ENCODE results near the gene RBM26.
"Not testable (repeated sequence)": the region's sequence is repeated elsewhere in the genome, so short reads cannot be mapped to it uniquely, and the experiment has no call there.

The RBM26 gene

DNA sequence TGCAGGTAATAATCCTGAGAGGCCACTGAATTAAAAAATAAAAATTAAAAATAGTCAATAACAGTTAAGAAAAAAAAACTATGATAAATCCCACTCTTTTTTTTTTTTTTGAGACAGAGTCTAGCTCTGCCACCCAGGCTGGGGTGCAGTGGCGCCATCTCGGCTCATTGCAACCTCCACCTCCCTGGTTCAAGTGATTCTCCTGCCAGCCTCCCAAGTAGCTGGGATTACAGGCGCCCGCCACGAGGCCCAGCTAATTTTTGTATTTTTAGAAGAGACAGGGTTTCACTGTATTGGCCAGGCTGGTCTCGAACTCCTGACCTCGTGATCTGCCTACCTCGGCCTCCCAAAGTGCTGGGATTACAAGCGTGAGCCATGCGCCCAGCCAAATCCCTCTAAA is 56.4 kb downstream of the RBM26 start:
- H3K4me3 ChIP-seq (ENCODE audit: low read depth in 1 of 2, low read length in 2 of 2); H3K9me3 ChIP-seq (ENCODE audit: control insufficient read depth in 1 of 2, low read length in 2 of 2); H3K27me3 ChIP-seq (ENCODE audit: control insufficient read depth in 1 of 2, insufficient read depth in 2 of 2, low read length in 2 of 2); H3K9ac ChIP-seq (ENCODE audit: low read depth in 1 of 2, low read length in 2 of 2); H3K27ac ChIP-seq (ENCODE audit: low read depth, low read length); H3K4me1 ChIP-seq (ENCODE audit: control insufficient read depth in 1 of 2, insufficient read depth in 2 of 2, low read length in 2 of 2): not testable (repeated sequence)
- peaks cover 11 to 39% of the 10 kb centered on the region in 2 donors for H3K36me3 ChIP-seq (ENCODE audit: control insufficient read depth in 1 of 2, insufficient read depth in 2 of 2, low read length in 2 of 2)

DNA sequence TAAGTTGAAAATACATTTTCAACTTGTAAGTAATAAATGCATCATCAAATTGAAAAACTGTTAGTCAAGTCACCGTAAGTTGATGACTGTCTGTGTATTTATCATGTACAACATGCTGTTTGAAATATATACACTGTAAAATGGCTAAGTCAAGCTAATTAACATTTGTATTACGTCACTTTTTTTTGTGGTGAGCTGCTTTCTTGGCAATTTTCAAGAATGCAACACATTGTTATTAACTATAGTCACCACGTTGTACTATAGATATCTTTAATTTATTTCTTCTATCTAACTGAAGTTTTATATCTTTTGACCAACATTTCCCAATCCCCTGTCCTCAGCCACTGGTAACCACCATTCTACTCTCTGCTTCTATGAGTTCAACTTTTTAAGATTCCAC is 57.0 kb downstream of the RBM26 start:
- no peak overlapping the region for H3K4me3 ChIP-seq (ENCODE audit: low read depth in 1 of 2, low read length in 2 of 2)
- H3K4me1 ChIP-seq (ENCODE audit: control insufficient read depth in 1 of 2, insufficient read depth in 2 of 2, low read length in 2 of 2), result no peaks in the 10 kb centered on the region
- peaks cover 9 to 36% of the 10 kb centered on the region in 2 donors for H3K36me3 ChIP-seq (ENCODE audit: control insufficient read depth in 1 of 2, insufficient read depth in 2 of 2, low read length in 2 of 2)
- H3K27ac ChIP-seq (ENCODE audit: low read depth, low read length), result no peak overlapping the region
- no peaks in the 10 kb centered on the region for H3K27me3 ChIP-seq (ENCODE audit: control insufficient read depth in 1 of 2, insufficient read depth in 2 of 2, low read length in 2 of 2)
- no peak overlapping the region for H3K9ac ChIP-seq (ENCODE audit: low read depth in 1 of 2, low read length in 2 of 2)
- H3K9me3 ChIP-seq (ENCODE audit: control insufficient read depth in 1 of 2, low read length in 2 of 2), result no peaks in the 10 kb centered on the region

DNA sequence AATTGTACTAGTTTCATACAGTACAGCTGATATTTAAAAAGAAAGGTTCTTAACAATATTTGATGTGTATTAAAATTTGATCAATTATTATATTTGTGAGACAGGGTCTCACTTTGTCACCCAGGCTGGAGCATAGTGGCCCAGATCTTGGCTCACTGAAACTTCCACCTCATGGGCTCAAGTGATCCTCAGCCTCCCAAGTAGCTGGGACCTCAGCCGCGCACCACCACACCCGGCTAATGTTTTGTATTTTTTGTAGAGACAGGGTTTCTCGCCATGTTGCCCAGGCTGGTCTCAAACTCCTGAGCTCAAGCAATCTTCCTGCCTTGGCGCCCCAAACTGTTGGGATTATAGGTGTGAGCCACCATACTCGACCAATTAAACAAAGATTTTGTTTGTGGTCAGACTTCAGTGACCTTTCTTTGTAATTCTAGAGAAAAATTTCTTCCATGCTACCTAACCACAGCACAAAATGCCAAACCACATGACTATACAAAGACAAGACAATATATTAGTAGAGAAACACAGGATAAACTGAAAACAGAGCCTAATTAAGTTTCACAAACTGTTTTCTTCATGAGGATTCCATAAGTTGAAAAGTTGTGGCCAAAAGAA is 59.6 kb downstream of the RBM26 start:
- H3K36me3 ChIP-seq (ENCODE audit: control insufficient read depth in 1 of 2, insufficient read depth in 2 of 2, low read length in 2 of 2), result peaks cover 10 to 34% of the 10 kb centered on the region in 2 donors
- H3K4me1 ChIP-seq (ENCODE audit: control insufficient read depth in 1 of 2, insufficient read depth in 2 of 2, low read length in 2 of 2), result no peaks in the 10 kb centered on the region
- no peak overlapping the region for H3K4me3 ChIP-seq (ENCODE audit: low read depth in 1 of 2, low read length in 2 of 2)
- H3K9ac ChIP-seq (ENCODE audit: low read depth in 1 of 2, low read length in 2 of 2), result no peak overlapping the region
- no peaks in the 10 kb centered on the region for H3K27me3 ChIP-seq (ENCODE audit: control insufficient read depth in 1 of 2, insufficient read depth in 2 of 2, low read length in 2 of 2)
- H3K9me3 ChIP-seq (ENCODE audit: control insufficient read depth in 1 of 2, low read length in 2 of 2), result no peaks in the 10 kb centered on the region
- H3K27ac ChIP-seq (ENCODE audit: low read depth, low read length), result no peak overlapping the region

DNA sequence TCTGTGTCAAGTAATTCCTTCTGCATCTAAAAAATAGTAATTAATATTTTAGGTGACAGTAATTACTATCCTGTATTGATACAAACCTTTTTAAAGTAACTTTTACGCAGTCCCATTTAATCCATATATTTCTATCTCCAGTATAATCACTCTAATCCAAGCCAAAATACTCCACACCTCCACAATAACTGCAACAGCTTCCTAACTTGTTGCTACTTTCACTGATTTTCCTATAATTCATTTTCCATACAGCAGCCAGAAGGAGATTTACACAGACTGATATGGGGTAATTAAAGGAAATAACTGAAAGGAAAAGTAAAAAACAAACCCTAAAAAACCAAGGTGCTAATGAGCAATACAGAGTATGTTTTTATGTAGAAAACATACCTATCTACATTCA is 64.9 kb downstream of the RBM26 start:
- no peak overlapping the region for H3K4me3 ChIP-seq (ENCODE audit: low read depth in 1 of 2, low read length in 2 of 2)
- no peak overlapping the region for H3K9ac ChIP-seq (ENCODE audit: low read depth in 1 of 2, low read length in 2 of 2)
- H3K27ac ChIP-seq (ENCODE audit: low read depth, low read length), result no peak overlapping the region
- no peaks in the 10 kb centered on the region for H3K9me3 ChIP-seq (ENCODE audit: control insufficient read depth in 1 of 2, low read length in 2 of 2)
- H3K27me3 ChIP-seq (ENCODE audit: control insufficient read depth in 1 of 2, insufficient read depth in 2 of 2, low read length in 2 of 2), result no peaks in the 10 kb centered on the region
- H3K4me1 ChIP-seq (ENCODE audit: control insufficient read depth in 1 of 2, insufficient read depth in 2 of 2, low read length in 2 of 2), result no peaks in the 10 kb centered on the region
- H3K36me3 ChIP-seq (ENCODE audit: control insufficient read depth in 1 of 2, insufficient read depth in 2 of 2, low read length in 2 of 2), result peaks cover 29 to 65% of the 10 kb centered on the region in 2 donors

DNA sequence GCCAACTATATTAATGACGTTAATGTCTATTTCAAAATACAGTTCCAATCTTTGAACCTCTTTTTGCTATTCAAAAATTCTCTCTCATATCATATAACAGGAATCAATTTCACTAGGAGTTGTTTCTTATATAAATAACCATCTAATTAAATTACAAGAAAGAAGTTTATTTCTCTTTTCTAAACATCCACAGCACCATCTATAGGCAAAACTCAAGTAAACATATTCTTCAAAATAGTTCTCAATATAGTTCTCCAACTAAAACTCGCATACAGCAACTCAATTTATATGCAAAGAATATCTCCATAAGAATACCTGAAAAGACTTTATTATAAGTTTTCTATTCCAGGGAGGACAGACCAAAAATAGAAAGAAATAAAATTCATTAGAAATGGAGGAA is 65.6 kb downstream of the RBM26 start:
- Histone ChIP-seq H3K27ac (ENCODE audit: low read depth, low read length) (no peak overlapping the region), H3K4me1 (ENCODE audit: control insufficient read depth in 1 of 2, insufficient read depth in 2 of 2, low read length in 2 of 2) (no peaks in the 10 kb centered on the region), H3K27me3 (ENCODE audit: control insufficient read depth in 1 of 2, insufficient read depth in 2 of 2, low read length in 2 of 2) (no peaks in the 10 kb centered on the region), H3K9me3 (ENCODE audit: control insufficient read depth in 1 of 2, low read length in 2 of 2) (no peaks in the 10 kb centered on the region), H3K36me3 (ENCODE audit: control insufficient read depth in 1 of 2, insufficient read depth in 2 of 2, low read length in 2 of 2) (peaks cover 32 to 70% of the 10 kb centered on the region in 2 donors), H3K9ac (ENCODE audit: low read depth in 1 of 2, low read length in 2 of 2) (no peak overlapping the region), H3K4me3 (ENCODE audit: low read depth in 1 of 2, low read length in 2 of 2) (no peak overlapping the region)

DNA sequence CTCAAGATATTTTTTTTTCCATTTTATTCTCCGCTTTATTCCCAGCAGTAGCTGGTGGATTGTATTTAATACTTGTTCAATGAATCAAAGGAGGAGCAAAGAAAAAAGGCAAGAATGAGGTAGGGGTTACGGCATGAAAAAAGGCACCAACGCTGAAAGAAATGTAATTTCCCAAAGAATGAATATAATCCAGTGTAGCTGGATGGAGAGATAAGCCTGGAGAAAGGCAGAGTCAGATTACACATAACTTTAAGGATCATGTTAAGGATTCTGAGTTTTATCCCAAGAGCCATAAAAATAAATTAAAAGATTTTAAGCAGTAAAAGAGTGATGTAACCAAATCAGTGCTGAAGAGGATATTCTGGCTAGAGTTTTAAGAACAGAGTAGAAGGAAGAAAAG is 67.7 kb downstream of the RBM26 start:
- Histone ChIP-seq H3K4me1 (ENCODE audit: control insufficient read depth in 1 of 2, insufficient read depth in 2 of 2, low read length in 2 of 2) (no peaks in the 10 kb centered on the region), H3K9me3 (ENCODE audit: control insufficient read depth in 1 of 2, low read length in 2 of 2) (no peaks in the 10 kb centered on the region), H3K27ac (ENCODE audit: low read depth, low read length) (no peak overlapping the region), H3K4me3 (ENCODE audit: low read depth in 1 of 2, low read length in 2 of 2) (no peak overlapping the region), H3K9ac (ENCODE audit: low read depth in 1 of 2, low read length in 2 of 2) (no peak overlapping the region), H3K27me3 (ENCODE audit: control insufficient read depth in 1 of 2, insufficient read depth in 2 of 2, low read length in 2 of 2) (no peaks in the 10 kb centered on the region), H3K36me3 (ENCODE audit: control insufficient read depth in 1 of 2, insufficient read depth in 2 of 2, low read length in 2 of 2) (peaks cover 40 to 73% of the 10 kb centered on the region in 2 donors)

DNA sequence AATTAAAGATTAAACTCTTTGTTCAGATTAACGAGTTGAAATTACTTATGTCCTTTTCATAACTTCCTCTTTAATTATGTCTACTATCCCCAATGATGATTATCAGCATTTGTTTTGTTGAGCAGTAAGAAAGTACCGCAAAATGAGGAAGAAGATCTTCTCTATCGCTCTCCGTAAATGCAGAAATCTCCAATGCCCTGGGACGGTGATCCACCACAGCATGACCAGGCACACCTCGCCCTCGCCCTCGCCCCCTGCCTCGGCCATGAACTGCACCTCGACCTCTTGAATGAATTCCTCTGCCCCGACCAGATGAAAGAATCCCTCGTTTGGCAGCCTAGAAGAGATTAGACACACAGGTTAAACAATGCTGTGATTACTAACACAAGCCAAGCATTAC is 69.1 kb downstream of the RBM26 start:
- H3K27ac ChIP-seq (ENCODE audit: low read depth, low read length), result no peak overlapping the region
- H3K36me3 ChIP-seq (ENCODE audit: control insufficient read depth in 1 of 2, insufficient read depth in 2 of 2, low read length in 2 of 2), result peaks cover 38 to 63% of the 10 kb centered on the region in 2 donors
- H3K27me3 ChIP-seq (ENCODE audit: control insufficient read depth in 1 of 2, insufficient read depth in 2 of 2, low read length in 2 of 2), result no peaks in the 10 kb centered on the region
- no peaks in the 10 kb centered on the region for H3K9me3 ChIP-seq (ENCODE audit: control insufficient read depth in 1 of 2, low read length in 2 of 2)
- H3K4me1 ChIP-seq (ENCODE audit: control insufficient read depth in 1 of 2, insufficient read depth in 2 of 2, low read length in 2 of 2), result no peaks in the 10 kb centered on the region
- H3K9ac ChIP-seq (ENCODE audit: low read depth in 1 of 2, low read length in 2 of 2), result no peak overlapping the region
- H3K4me3 ChIP-seq (ENCODE audit: low read depth in 1 of 2, low read length in 2 of 2), result no peak overlapping the region

DNA sequence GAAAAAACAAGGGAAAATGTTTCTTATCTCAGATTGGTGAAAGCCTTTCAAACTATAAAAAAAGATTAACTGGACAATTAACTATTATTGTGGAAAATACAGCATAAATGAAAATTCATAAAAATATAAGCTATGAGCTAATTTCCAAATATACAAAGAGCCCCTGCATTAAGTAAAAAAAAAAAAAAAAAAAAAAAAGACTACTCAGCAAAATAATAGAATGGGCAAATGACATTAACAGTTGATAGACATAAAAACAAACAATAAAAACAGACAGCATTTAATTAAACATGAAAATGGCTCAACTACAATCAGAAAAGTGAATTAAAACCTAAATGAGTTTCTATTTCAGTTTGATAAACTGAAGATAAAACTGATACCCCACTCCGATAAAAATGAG is 77.5 kb downstream of the RBM26 start:
- Histone ChIP-seq H3K4me1 (ENCODE audit: control insufficient read depth in 1 of 2, insufficient read depth in 2 of 2, low read length in 2 of 2) (no peaks in the 10 kb centered on the region), H3K36me3 (ENCODE audit: control insufficient read depth in 1 of 2, insufficient read depth in 2 of 2, low read length in 2 of 2) (peaks cover 10 to 33% of the 10 kb centered on the region in 2 donors), H3K4me3 (ENCODE audit: low read depth in 1 of 2, low read length in 2 of 2) (no peak overlapping the region), H3K27ac (ENCODE audit: low read depth, low read length) (no peak overlapping the region), H3K9me3 (ENCODE audit: control insufficient read depth in 1 of 2, low read length in 2 of 2) (no peaks in the 10 kb centered on the region), H3K9ac (ENCODE audit: low read depth in 1 of 2, low read length in 2 of 2) (no peak overlapping the region), H3K27me3 (ENCODE audit: control insufficient read depth in 1 of 2, insufficient read depth in 2 of 2, low read length in 2 of 2) (no peaks in the 10 kb centered on the region)

DNA sequence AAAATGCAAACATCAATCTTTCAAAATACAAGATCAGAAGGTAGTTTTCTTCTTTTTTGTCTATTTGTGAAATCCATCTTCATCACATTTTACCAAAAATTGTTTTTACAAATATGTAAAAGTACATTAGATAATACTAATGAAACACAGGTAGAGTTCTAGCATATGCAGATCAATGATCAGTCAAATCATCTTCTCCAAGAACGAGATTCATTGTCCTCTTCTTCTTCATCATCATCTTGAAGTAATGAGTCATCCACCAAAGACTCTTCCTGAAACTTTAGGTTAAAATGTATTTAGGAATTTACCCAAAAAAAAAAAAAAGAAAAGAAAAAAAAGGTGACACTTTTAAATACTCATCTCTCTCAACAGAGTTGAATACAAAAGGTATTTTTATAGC is 85.6 kb downstream of the RBM26 start:
- no peaks in the 10 kb centered on the region for H3K9me3 ChIP-seq (ENCODE audit: control insufficient read depth in 1 of 2, low read length in 2 of 2)
- H3K9ac ChIP-seq (ENCODE audit: low read depth in 1 of 2, low read length in 2 of 2), result no peak overlapping the region
- peaks cover 12 to 20% of the 10 kb centered on the region in 2 donors for H3K36me3 ChIP-seq (ENCODE audit: control insufficient read depth in 1 of 2, insufficient read depth in 2 of 2, low read length in 2 of 2)
- no peaks in the 10 kb centered on the region for H3K27me3 ChIP-seq (ENCODE audit: control insufficient read depth in 1 of 2, insufficient read depth in 2 of 2, low read length in 2 of 2)
- H3K27ac ChIP-seq (ENCODE audit: low read depth, low read length), result no peak overlapping the region
- H3K4me1 ChIP-seq (ENCODE audit: control insufficient read depth in 1 of 2, insufficient read depth in 2 of 2, low read length in 2 of 2), result no peaks in the 10 kb centered on the region
- no peak overlapping the region for H3K4me3 ChIP-seq (ENCODE audit: low read depth in 1 of 2, low read length in 2 of 2)

DNA sequence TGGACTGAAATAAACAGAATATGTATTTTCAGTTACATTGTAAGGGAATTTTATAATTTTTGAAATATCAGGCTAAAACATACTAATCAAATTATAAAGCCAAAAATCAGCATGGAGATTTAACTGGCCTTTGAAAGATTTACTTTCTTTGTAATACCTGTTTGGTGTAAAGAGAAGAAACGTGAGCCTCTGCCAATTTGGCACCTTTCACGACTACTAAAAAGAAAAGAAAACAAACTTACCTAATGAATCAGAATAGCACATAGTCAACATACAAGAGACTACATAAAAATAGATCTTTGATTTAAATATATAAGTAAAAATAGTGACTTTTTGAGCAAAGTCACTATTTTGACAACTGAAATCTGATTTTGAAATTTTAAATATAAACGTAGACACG is 87.4 kb downstream of the RBM26 start:
- Histone ChIP-seq H3K4me3 (ENCODE audit: low read depth in 1 of 2, low read length in 2 of 2) (no peak overlapping the region), H3K4me1 (ENCODE audit: control insufficient read depth in 1 of 2, insufficient read depth in 2 of 2, low read length in 2 of 2) (no peaks in the 10 kb centered on the region), H3K27ac (ENCODE audit: low read depth, low read length) (no peak overlapping the region), H3K9ac (ENCODE audit: low read depth in 1 of 2, low read length in 2 of 2) (no peak overlapping the region), H3K9me3 (ENCODE audit: control insufficient read depth in 1 of 2, low read length in 2 of 2) (no peaks in the 10 kb centered on the region), H3K27me3 (ENCODE audit: control insufficient read depth in 1 of 2, insufficient read depth in 2 of 2, low read length in 2 of 2) (no peaks in the 10 kb centered on the region), H3K36me3 (ENCODE audit: control insufficient read depth in 1 of 2, insufficient read depth in 2 of 2, low read length in 2 of 2) (peaks cover 12 to 14% of the 10 kb centered on the region in 2 donors)

DNA sequence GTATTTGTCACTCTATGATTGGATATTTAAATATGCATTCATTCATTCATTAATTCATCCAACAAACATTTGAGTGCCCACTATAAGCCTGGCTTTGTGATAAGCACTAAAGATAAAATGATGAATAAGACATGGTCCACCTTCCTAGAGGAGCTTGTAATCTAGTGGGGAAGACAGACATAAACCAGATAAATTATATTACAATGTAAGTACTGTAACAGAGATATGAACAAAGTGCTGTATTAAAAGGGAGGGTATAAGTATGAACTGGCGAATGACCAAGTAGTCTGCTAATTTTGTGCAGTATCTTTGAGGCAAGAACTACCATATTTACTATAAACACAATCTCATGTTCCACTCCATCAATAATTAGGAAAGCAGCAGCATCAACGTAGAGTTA is 88.2 kb downstream of the RBM26 start:
- Histone ChIP-seq H3K27ac (ENCODE audit: low read depth, low read length) (no peak overlapping the region), H3K9me3 (ENCODE audit: control insufficient read depth in 1 of 2, low read length in 2 of 2) (no peaks in the 10 kb centered on the region)

More for the DNA sequence above, 88.2 kb downstream of the RBM26 start:
- Histone ChIP-seq H3K4me1 (ENCODE audit: control insufficient read depth in 1 of 2, insufficient read depth in 2 of 2, low read length in 2 of 2) (no peaks in the 10 kb centered on the region), H3K27me3 (ENCODE audit: control insufficient read depth in 1 of 2, insufficient read depth in 2 of 2, low read length in 2 of 2) (no peaks in the 10 kb centered on the region), H3K4me3 (ENCODE audit: low read depth in 1 of 2, low read length in 2 of 2) (no peak overlapping the region), H3K36me3 (ENCODE audit: control insufficient read depth in 1 of 2, insufficient read depth in 2 of 2, low read length in 2 of 2) (peaks cover 12 to 14% of the 10 kb centered on the region in 2 donors), H3K9ac (ENCODE audit: low read depth in 1 of 2, low read length in 2 of 2) (no peak overlapping the region)
